GM18520 (cell line): ENCODE measurements around the gene PCSK4.
"Not testable (repeated sequence)": the region's sequence is repeated elsewhere in the genome, so short reads cannot be mapped to it uniquely, and the experiment has no call there.

Source experiments
- ATAC-seq: cut with Tn5 transposase; IDR thresholded peaks from one replicate; pipeline ENCODE4 v1.9.1; 2021; ENCODE audit not compliant: unreplicated experiment

The PCSK4 gene

GRCh38 chr19:1490311-1491113, at the start of gene PCSK4:
Gene PCSK4 (minus strand): TSS chr19:1490350. CDS start chr19:1490346, 4 bp downstream.
- peak; percentile 93 for ATAC-seq

- ATAC-seq = not testable (repeated sequence)
Measured at GRCh38 chr19:1539749-1540148, 49.6 kb upstream of the PCSK4 start.

GRCh38 chr19:1538978-1539377, 48.8 kb upstream of the PCSK4 start:
- ATAC-seq = no peak

GRCh38 chr19:1535699-1536098, 45.5 kb upstream of the PCSK4 start:
- ATAC-seq = not testable (repeated sequence)

GRCh38 chr19:1534972-1535371, 44.8 kb upstream of the PCSK4 start:
- no peak for ATAC-seq

- no peak for ATAC-seq
Measured at GRCh38 chr19:1533510-1534150, 43.5 kb upstream of the PCSK4 start.

- ATAC-seq = no peak
Measured at GRCh38 chr19:1532003-1532402, 41.9 kb upstream of the PCSK4 start.

- ATAC-seq = no peak
Measured at GRCh38 chr19:1531587-1531986, 41.4 kb upstream of the PCSK4 start.

GRCh38 chr19:1530856-1531255, 40.7 kb upstream of the PCSK4 start:
- not testable (repeated sequence) for ATAC-seq

GRCh38 chr19:1529430-1529816, 39.3 kb upstream of the PCSK4 start:
- no peak for ATAC-seq

GRCh38 chr19:1528596-1529429, 38.7 kb upstream of the PCSK4 start:
- ATAC-seq = no peak

GRCh38 chr19:1527650-1528309, 37.6 kb upstream of the PCSK4 start:
- no peak for ATAC-seq

- ATAC-seq = no peak
Measured at GRCh38 chr19:1526979-1527649, 37.0 kb upstream of the PCSK4 start.

- ATAC-seq = no peak
Measured at GRCh38 chr19:1526066-1526778, 36.1 kb upstream of the PCSK4 start.

- ATAC-seq = no peak
Measured at GRCh38 chr19:1525343-1525742, 35.2 kb upstream of the PCSK4 start.

- ATAC-seq = no peak
Measured at GRCh38 chr19:1524972-1525325, 34.8 kb upstream of the PCSK4 start.

GRCh38 chr19:1524287-1524971, 34.3 kb upstream of the PCSK4 start:
- ATAC-seq = no peak

GRCh38 chr19:1523412-1524286, 33.5 kb upstream of the PCSK4 start, which contains the start of gene PLK5:
Gene PLK5 (plus strand): TSS chr19:1524077. CDS start chr19:1526997, 2,920 bp downstream.
- no peak for ATAC-seq
